A549 treated with DMSO at 1 μM for 4 hours (cell line): ENCODE measurements around the gene ZNF547. TPM values are rescaled to one million over a fixed set of nuclear protein-coding genes. Genes with fewer than 3 reads are reported as not detected.

Experiments used
- total RNA-seq: library from RNA; stranded (reverse); fragments of 200-300 nt; extraction: Qiagen RNA extraction; gene quantifications from 5 replicates; pipeline ENCODE4 v1.2.3, GENCODE V29; 2022; ENCODE audit warnings: low read depth

Gene ZNF547
- 1.1 to 1.9 TPM (median 1.5 TPM) in 5 replicates for total RNA-seq

GRCh38 chr19:57362997-57363687 lies at the start of gene ZNF547, which contains the start of gene TRAPPC2B:
Gene ZNF547 (plus strand): TSS chr19:57363551. CDS start chr19:57368556, 5,005 bp downstream.
Gene TRAPPC2B (plus strand): TSS chr19:57363551. CDS start chr19:57364834, 1,283 bp downstream.

DNA sequence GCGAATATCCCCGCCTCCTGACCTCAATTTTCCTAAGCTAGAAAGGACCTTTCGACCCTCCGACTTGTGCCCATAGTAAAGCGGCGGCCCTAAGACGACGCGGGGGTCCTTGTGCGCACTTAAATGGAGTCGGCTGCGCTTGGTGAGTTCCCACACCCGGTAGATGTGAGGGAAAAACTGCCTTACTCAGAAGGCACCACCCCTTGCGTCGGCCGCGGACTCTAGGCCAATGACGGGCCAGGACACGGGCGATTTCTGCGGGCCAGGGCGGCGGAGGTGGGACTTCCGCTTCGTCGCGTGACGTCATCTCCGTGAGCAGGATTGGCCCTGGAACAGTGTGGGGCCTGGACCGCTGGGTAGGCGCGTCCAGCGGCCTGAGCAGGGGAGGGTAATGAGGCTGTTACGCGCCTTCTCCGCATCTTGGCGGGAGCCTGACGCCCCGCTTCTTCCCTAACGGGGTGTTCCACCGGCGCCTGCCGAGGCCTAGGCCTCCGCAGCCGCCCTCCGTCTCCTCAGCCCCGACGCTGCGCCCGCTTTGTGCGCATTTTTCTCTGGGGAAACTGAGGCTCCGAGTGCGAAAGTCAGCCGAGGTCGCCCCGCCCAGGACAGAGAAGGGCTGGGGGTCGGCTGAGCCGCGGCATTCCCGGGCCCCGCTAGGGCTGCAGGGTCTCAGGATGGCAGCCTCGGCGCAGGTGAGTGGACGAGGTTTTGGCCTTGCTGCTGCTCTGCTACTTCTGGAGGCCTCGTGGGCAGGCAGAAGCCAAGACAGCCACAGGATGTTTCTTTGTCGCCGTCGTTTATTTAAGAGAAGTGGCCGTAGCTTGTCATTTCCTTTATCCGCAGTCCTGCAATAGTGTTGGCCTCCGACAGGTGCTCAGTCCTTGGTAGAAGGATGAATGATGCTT lies 42.9 kb upstream of the ZNF547 start, which contains the start of gene ZNF543:
Gene ZNF543 (plus strand): TSS at position 293 of the 905 bp plus-strand sequence. CDS start 382 bp downstream, at position 675.

GRCh38 chr19:57350877-57351805 lies 12.2 kb upstream of the ZNF547 start, which contains the start of gene ZNF304:
Gene ZNF304 (plus strand): TSS chr19:57351271. CDS start chr19:57351665, 394 bp downstream.

GRCh38 chr19:57389730-57390598 lies 26.6 kb downstream of the ZNF547 start, which contains the start of gene ZNF548:
Gene ZNF548 (plus strand): TSS chr19:57389854. CDS start chr19:57390100, 246 bp downstream.

GRCh38 chr19:57410877-57411671 lies 47.7 kb downstream of the ZNF547 start, which contains the start of gene ZNF17:
Gene ZNF17 (plus strand): TSS chr19:57411161. CDS start chr19:57413616, 2,455 bp downstream.

Other genes starting within 250 kb of the ZNF547 start
- gene USP29, start 243.6 kb upstream of the ZNF547 start, total RNA-seq: 0.02 TPM in 1 of 5 replicates, not detected in the others
- not detected in 5 replicates for gene ZIM3, start 218.3 kb upstream of the ZNF547 start, total RNA-seq
- gene DUXA, start 196.1 kb upstream of the ZNF547 start, total RNA-seq: not detected in 5 replicates
- gene ZNF264, start 172.1 kb upstream of the ZNF547 start, total RNA-seq: 6.7 to 9.4 TPM (median 8.1 TPM) in 5 replicates
- gene AURKC, start 132.5 kb upstream of the ZNF547 start, total RNA-seq: 0.15 to 0.40 TPM (median 0.26 TPM) in 5 replicates
- 1.5 to 2.6 TPM (median 2.1 TPM) in 5 replicates for gene ZNF805, start 122.9 kb upstream of the ZNF547 start, total RNA-seq
- gene ZNF460, start 83.1 kb upstream of the ZNF547 start, total RNA-seq: 0.82 to 1.4 TPM (median 1.1 TPM) in 5 replicates
- 1.5 to 2.2 TPM (median 1.6 TPM) in 5 replicates for gene ZNF543, start 43.1 kb upstream of the ZNF547 start, total RNA-seq
- gene ZNF304, start 12.3 kb upstream of the ZNF547 start, total RNA-seq: 1.9 to 2.4 TPM (median 2.1 TPM) in 5 replicates
- gene TRAPPC2B, start within 50 bp of the ZNF547 start, total RNA-seq: 14.3 to 16.1 TPM (median 15.7 TPM) in 5 replicates
- gene ZNF548, start 26.3 kb downstream of the ZNF547 start, total RNA-seq: 4.0 to 4.7 TPM (median 4.4 TPM) in 5 replicates
- 4.2 to 6.8 TPM (median 4.7 TPM) in 5 replicates for gene ZNF17, start 47.6 kb downstream of the ZNF547 start, total RNA-seq
- gene ZNF749, start 71.8 kb downstream of the ZNF547 start, total RNA-seq: 15.2 to 17.6 TPM (median 16.7 TPM) in 5 replicates
- 0.03 to 0.06 TPM (median 0.05 TPM) in 3 of 5 replicates, not detected in the others for gene VN1R1, start 93.6 kb downstream of the ZNF547 start, total RNA-seq
- gene ZNF772, start 114.0 kb downstream of the ZNF547 start, total RNA-seq: 1.3 to 1.8 TPM (median 1.5 TPM) in 5 replicates
- 6.3 to 7.1 TPM (median 6.7 TPM) in 5 replicates for gene ZNF419, start 124.2 kb downstream of the ZNF547 start, total RNA-seq
- 4.6 to 6.0 TPM (median 4.9 TPM) in 5 replicates for gene ZNF773, start 136.4 kb downstream of the ZNF547 start, total RNA-seq
- 1.4 to 2.3 TPM (median 1.7 TPM) in 5 replicates for gene ZNF549, start 163.8 kb downstream of the ZNF547 start, total RNA-seq
- gene ZNF550, start 196.3 kb downstream of the ZNF547 start, total RNA-seq: 3.0 to 4.3 TPM (median 3.8 TPM) in 5 replicates
- 4.0 to 4.9 TPM (median 4.6 TPM) in 5 replicates for gene ZNF416, start 215.4 kb downstream of the ZNF547 start, total RNA-seq
- gene ZIK1, start 220.6 kb downstream of the ZNF547 start, total RNA-seq: not detected in 5 replicates
- 4.6 to 5.5 TPM (median 4.9 TPM) in 5 replicates for gene ZNF530, start 236.3 kb downstream of the ZNF547 start, total RNA-seq